DND-41 (cell line): ENCODE results near the gene FAU.

Experiments
- CTCF ChIP-seq: IDR thresholded peaks from 2 replicates; pipeline ENCODE4 v1.5.1; 2012; ENCODE audit warnings: borderline replicate concordance, low read length, moderate library complexity, mild to moderate bottlenecking; ENCODE audit not compliant: poor library complexity, severe bottlenecking; ENCODE audit errors: extremely low read depth
- EZH2 ChIP-seq: IDR thresholded peaks from 3 replicates; pipeline ENCODE4 v1.6.1; 2012; ENCODE audit warnings: borderline replicate concordance, low read depth, mild to moderate bottlenecking, moderate library complexity, low read length, inconsistent platforms; ENCODE audit not compliant: severe bottlenecking

DNA sequence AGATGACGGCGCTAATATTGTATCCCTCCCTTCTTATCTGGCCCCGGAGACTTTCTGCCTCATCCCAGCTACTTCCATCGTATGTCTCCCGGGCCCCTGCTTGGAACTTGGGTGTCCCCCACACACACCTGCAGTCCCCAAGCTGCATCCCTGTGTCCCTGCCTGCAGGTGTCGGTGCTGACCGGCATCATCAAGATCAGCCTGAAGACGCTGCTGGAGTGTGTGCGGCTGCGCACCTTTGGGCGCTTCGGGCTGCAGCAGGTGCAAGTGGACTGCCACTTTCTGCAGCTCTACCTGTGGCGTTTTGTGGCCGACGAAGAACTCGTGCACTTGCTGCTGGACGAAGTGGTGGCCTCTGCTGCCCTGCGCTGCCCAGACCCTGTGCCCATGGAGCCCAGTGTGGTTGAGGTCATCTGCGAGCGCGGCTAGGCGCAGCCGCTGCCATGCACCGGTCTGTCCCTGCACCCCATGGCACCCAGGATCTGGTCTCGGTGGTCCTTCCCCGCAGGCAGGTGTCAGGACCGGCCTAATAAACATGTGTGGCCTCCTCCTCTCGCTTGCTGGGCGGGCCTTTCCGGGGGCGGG lies 10.7 kb downstream of the FAU start:
- TF ChIP-seq CTCF (peak; percentile 8), EZH2 (no peak)
